Measurements from ENCODE around the gene MON2. TPM values are rescaled to one million over a fixed set of nuclear protein-coding genes. Genes with fewer than 3 reads are reported as not detected.

MON2 gene
- total and polyA plus RNA-seq, 2 of the 13 experiments (the other 11 are each of a cell fraction or from before 2014, with no cell fraction given) = 10.5 to 24.8 TPM

- TF ChIP-seq, protein P1, sequence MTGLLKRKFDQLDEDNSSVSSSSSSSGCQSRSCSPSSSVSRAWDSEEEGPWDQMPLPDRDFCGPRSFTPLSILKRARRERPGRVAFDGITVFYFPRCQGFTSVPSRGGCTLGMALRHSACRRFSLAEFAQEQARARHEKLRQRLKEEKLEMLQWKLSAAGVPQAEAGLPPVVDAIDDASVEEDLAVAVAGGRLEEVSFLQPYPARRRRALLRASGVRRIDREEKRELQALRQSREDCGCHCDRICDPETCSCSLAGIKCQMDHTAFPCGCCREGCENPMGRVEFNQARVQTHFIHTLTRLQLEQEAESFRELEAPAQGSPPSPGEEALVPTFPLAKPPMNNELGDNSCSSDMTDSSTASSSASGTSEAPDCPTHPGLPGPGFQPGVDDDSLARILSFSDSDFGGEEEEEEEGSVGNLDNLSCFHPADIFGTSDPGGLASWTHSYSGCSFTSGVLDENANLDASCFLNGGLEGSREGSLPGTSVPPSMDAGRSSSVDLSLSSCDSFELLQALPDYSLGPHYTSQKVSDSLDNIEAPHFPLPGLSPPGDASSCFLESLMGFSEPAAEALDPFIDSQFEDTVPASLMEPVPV (CRISPR knock-in tag; IDR thresholded peaks at IDR 0.05) = peak; percentile 68; the same call in 1 of the 2 replicates
- TF ChIP-seq NFIB (CRISPR knock-in tag; IDR thresholded peaks at IDR 0.05; ENCODE audit: borderline replicate concordance) = no peak
- peak; percentile 68; the same call in 1 of the 2 replicates for TF ChIP-seq ZMAT3 (CRISPR knock-in tag; conservative IDR thresholded peaks at IDR 0.05)
- TF ChIP-seq, protein P2, sequence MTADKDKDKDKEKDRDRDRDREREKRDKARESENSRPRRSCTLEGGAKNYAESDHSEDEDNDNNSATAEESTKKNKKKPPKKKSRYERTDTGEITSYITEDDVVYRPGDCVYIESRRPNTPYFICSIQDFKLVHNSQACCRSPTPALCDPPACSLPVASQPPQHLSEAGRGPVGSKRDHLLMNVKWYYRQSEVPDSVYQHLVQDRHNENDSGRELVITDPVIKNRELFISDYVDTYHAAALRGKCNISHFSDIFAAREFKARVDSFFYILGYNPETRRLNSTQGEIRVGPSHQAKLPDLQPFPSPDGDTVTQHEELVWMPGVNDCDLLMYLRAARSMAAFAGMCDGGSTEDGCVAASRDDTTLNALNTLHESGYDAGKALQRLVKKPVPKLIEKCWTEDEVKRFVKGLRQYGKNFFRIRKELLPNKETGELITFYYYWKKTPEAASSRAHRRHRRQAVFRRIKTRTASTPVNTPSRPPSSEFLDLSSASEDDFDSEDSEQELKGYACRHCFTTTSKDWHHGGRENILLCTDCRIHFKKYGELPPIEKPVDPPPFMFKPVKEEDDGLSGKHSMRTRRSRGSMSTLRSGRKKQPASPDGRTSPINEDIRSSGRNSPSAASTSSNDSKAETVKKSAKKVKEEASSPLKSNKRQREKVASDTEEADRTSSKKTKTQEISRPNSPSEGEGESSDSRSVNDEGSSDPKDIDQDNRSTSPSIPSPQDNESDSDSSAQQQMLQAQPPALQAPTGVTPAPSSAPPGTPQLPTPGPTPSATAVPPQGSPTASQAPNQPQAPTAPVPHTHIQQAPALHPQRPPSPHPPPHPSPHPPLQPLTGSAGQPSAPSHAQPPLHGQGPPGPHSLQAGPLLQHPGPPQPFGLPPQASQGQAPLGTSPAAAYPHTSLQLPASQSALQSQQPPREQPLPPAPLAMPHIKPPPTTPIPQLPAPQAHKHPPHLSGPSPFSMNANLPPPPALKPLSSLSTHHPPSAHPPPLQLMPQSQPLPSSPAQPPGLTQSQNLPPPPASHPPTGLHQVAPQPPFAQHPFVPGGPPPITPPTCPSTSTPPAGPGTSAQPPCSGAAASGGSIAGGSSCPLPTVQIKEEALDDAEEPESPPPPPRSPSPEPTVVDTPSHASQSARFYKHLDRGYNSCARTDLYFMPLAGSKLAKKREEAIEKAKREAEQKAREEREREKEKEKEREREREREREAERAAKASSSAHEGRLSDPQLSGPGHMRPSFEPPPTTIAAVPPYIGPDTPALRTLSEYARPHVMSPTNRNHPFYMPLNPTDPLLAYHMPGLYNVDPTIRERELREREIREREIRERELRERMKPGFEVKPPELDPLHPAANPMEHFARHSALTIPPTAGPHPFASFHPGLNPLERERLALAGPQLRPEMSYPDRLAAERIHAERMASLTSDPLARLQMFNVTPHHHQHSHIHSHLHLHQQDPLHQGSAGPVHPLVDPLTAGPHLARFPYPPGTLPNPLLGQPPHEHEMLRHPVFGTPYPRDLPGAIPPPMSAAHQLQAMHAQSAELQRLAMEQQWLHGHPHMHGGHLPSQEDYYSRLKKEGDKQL (CRISPR knock-in tag; IDR thresholded peaks at IDR 0.05; ENCODE audit: low read depth) = no peak
- peak; percentile 65 for TF ChIP-seq FOSL2 (CRISPR knock-in tag; IDR thresholded peaks at IDR 0.05)
- TF ChIP-seq ZBTB20 (CRISPR knock-in tag; IDR thresholded peaks at IDR 0.05; ENCODE audit: borderline replicate concordance, low read depth) = no peak; the same call in 1 of the 2 replicates
- TF ChIP-seq HNF4A (CRISPR knock-in tag; IDR thresholded peaks at IDR 0.05) = 0 out of 2 replicates have a peak, but pooled peaks have one; percentile 11
- 0 out of 2 replicates have a peak, but pooled peaks have one; percentile 42 for TF ChIP-seq ZNF557 (CRISPR knock-in tag; IDR thresholded peaks at IDR 0.05)
- TF ChIP-seq ZMYM3 (CRISPR knock-in tag; IDR thresholded peaks at IDR 0.05) = 0 out of 2 replicates have a peak, but pooled peaks have one; percentile 10
- no peak; the same call in 1 of the 2 replicates for TF ChIP-seq SPEN (CRISPR knock-in tag; IDR thresholded peaks at IDR 0.05; ENCODE audit: low read depth)
- no peak for TF ChIP-seq SSRP1 (CRISPR knock-in tag; IDR thresholded peaks at IDR 0.05)
- peak; percentile 60 for TF ChIP-seq MED8 (CRISPR knock-in tag; IDR thresholded peaks at IDR 0.05; ENCODE audit: insufficient replicate concordance)
- TF ChIP-seq SYNCRIP (IDR thresholded peaks at IDR 0.05; ENCODE audit: insufficient read depth, low read depth, low read length) = no peak
- no peak for TF ChIP-seq ZNF614 (CRISPR knock-in tag; IDR thresholded peaks at IDR 0.05; ENCODE audit: borderline replicate concordance)
- no peak for TF ChIP-seq HIC2 (CRISPR knock-in tag; IDR thresholded peaks at IDR 0.05; ENCODE audit: low read depth)
- TF ChIP-seq SIX4 (CRISPR knock-in tag; IDR thresholded peaks at IDR 0.05) = peak; percentile 14; the same call in 1 of the 2 replicates
- no peak for TF ChIP-seq ZNF234 (CRISPR knock-in tag; conservative IDR thresholded peaks at IDR 0.05)
Measured at GRCh38 chr12:62466594-62467491, at the start of gene MON2 (continued).
